Vagina (tissue), 2 donors: ENCODE data around the gene ZPLD1.

ENCODE experiments used
- POLR2AphosphoS5 ChIP-seq, 2 donors: sonication (generic); formaldehyde crosslinking; IDR thresholded peaks; one replicate each; pipeline ENCODE4 v1.9.0; 2017; ENCODE audit warnings: antibody characterized with exemption in 2 of 2, mild to moderate bottlenecking in 2 of 2, low read depth in 1 of 2; ENCODE audit not compliant: insufficient read depth in 1 of 2
- TF ChIP-seq, protein P1 (sequence below), 3 experiments: fragments of 450-650 bp in 2 of 3; fragments of 200-600 bp in 1 of 3; sonication (generic) in 1 of 3; IDR thresholded peaks; one replicate each; pipeline ENCODE4 v1.5.1; 2017 to 2019; ENCODE audit warnings: antibody characterized with exemption in 3 of 3, mild to moderate bottlenecking in 2 of 3, moderate library complexity in 2 of 3

DNA sequence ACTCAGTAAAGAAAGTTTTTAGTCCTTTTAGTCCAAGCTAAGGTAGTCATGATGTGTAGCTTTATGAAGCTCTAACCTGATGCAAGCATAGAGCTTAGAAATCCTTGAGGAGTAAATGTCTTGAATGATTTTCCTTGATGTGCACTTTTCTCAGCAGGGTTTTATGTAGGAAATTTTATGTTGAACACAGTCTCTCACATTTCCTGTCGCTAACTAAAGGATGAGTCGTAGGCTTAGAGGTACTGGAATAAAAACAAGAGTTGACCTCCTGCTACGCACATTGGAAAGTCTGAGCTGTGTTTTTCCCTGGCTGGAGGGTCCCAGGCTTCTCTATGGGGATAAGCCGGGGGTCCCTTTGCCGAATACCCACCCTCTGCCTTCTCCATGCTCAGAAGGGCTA lies 34.7 kb upstream of the ZPLD1 start:
- TF ChIP-seq, protein P1, sequence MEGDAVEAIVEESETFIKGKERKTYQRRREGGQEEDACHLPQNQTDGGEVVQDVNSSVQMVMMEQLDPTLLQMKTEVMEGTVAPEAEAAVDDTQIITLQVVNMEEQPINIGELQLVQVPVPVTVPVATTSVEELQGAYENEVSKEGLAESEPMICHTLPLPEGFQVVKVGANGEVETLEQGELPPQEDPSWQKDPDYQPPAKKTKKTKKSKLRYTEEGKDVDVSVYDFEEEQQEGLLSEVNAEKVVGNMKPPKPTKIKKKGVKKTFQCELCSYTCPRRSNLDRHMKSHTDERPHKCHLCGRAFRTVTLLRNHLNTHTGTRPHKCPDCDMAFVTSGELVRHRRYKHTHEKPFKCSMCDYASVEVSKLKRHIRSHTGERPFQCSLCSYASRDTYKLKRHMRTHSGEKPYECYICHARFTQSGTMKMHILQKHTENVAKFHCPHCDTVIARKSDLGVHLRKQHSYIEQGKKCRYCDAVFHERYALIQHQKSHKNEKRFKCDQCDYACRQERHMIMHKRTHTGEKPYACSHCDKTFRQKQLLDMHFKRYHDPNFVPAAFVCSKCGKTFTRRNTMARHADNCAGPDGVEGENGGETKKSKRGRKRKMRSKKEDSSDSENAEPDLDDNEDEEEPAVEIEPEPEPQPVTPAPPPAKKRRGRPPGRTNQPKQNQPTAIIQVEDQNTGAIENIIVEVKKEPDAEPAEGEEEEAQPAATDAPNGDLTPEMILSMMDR (IDR thresholded peaks at IDR 0.05), result no peak
- no peak for TF ChIP-seq POLR2AphosphoS5 (IDR thresholded peaks at IDR 0.05; ENCODE audit: insufficient read depth in 1 of 2, low read depth in 1 of 2)
